Vagina (tissue), 2 donors: ENCODE measurements around the gene ARHGEF18.

ENCODE experiments used
- POLR2A ChIP-seq, 2 donors: fragments of 450-650 bp; IDR thresholded peaks; one replicate each; pipeline ENCODE4 v1.6.1; 2017; ENCODE audit warnings: antibody characterized with exemption in 2 of 2, mild to moderate bottlenecking in 2 of 2, moderate library complexity in 2 of 2
- TF ChIP-seq, protein P1 (sequence below), 3 experiments: fragments of 450-650 bp in 2 of 3; fragments of 200-600 bp in 1 of 3; sonication (generic) in 1 of 3; IDR thresholded peaks; one replicate each; pipeline ENCODE4 v1.5.1; 2017 to 2019; ENCODE audit warnings: antibody characterized with exemption in 3 of 3, mild to moderate bottlenecking in 2 of 3, moderate library complexity in 2 of 3

DNA sequence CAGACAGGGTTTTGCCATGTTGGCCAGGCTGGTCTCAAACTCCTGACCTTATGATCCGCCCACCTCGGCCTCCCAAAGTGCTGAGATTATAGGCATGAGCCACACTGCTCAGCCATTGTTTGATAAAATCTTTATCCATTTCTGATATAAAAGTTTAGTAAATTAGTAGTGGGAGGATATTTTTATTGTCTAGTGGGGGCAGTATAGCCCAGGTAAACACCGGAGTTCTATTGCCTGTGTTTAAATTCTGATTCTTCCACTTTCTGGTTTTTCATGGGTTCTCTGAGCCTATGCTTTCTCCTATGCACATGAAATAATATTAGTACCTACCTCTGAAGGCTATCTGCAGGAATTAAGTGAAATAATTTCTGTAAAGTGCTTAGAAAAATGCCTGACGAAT is 20.1 kb upstream of the ARHGEF18 start:
- TF ChIP-seq, protein P1, sequence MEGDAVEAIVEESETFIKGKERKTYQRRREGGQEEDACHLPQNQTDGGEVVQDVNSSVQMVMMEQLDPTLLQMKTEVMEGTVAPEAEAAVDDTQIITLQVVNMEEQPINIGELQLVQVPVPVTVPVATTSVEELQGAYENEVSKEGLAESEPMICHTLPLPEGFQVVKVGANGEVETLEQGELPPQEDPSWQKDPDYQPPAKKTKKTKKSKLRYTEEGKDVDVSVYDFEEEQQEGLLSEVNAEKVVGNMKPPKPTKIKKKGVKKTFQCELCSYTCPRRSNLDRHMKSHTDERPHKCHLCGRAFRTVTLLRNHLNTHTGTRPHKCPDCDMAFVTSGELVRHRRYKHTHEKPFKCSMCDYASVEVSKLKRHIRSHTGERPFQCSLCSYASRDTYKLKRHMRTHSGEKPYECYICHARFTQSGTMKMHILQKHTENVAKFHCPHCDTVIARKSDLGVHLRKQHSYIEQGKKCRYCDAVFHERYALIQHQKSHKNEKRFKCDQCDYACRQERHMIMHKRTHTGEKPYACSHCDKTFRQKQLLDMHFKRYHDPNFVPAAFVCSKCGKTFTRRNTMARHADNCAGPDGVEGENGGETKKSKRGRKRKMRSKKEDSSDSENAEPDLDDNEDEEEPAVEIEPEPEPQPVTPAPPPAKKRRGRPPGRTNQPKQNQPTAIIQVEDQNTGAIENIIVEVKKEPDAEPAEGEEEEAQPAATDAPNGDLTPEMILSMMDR (IDR thresholded peaks at IDR 0.05): no peak
- no peak for TF ChIP-seq POLR2A (IDR thresholded peaks at IDR 0.05)
